A549 (cell line): ENCODE data around the gene HOXA2.
A peak's percentile ranks its signal among the peaks of the same experiment; 100 is the strongest.

Source experiments
- CTCF ChIP-seq: fragments of >200 bp; sonication (Bioruptor Twin); formaldehyde crosslinking; IDR thresholded peaks from 3 replicates; pipeline ENCODE4 v1.5.1; 2016
- HDAC2 ChIP-seq: fragments of 200-600 bp; sonication (generic); IDR thresholded peaks from 2 replicates; pipeline ENCODE4 v1.6.1; 2016
- POLR2A ChIP-seq: IDR thresholded peaks from 2 replicates; pipeline ENCODE4 v1.6.1; 2012; ENCODE audit warnings: mild to moderate bottlenecking, low read length
- ZSCAN20 ChIP-seq: fragments of 250-450 bp; sonication (Bioruptor Pico); IDR thresholded peaks from 2 replicates; pipeline ENCODE4 v1.8.0; 2022; ENCODE audit warnings: mild to moderate bottlenecking, moderate library complexity

DNA sequence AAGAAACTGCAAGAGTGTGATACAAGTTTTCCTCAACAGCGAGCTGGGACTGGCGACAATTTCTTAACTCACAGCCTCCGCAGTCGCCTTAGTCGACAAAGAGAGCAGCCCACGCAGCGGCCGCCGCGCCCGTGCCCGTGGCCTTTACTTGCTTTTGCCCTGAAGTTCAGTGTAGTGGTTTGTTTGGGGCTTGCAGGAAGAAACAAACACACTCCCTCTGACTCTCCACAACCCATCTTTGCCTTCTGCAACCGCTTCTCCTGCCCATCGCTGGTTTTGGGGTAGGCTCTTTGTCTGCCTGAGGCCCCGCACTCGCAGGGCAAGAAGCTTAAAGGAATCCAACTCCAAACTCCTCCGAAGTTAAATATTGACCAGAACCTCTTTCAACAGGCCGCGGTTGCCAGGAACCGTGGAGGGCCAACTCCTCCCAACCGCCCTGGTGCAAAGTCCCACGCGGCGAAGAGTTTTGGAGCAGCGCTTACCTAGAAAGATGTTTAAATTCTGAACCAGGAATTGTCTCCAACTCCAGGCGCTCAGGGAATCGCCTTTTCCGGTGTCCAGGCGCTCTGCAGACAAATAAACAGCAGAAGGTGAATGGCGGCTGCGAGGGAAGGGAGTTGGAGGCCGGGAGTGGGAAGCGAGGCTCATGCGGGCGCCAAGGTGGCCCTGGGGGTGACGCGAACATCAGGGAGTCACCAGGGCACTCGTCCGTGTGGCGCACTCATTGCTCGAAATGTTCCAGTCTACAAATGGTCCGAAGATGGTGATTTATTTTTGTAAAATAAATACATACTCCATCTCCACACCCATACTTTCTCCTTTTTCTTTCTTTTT lies 19.8 kb upstream of the HOXA2 start:
- no peak for TF ChIP-seq ZSCAN20 (CRISPR knock-in tag)
- TF ChIP-seq HDAC2, result no peak; the same call in 1 of the 2 replicates
- TF ChIP-seq POLR2A, result peak; percentile 36
- no peak for TF ChIP-seq CTCF
